22Rv1 (cell line): ENCODE data around the gene SMPDL3B.

Source experiments
- H3K27ac ChIP-seq: fragments of 450-650 bp; 2 replicates; pipeline ENCODE4 v1.5.1; 2017
- ZFX ChIP-seq: fragments of 450-650 bp; IDR thresholded peaks from 2 replicates; pipeline ENCODE4 v1.6.1; 2017; ENCODE audit warnings: antibody characterized with exemption, borderline replicate concordance
- TF ChIP-seq, protein P1 (sequence below): fragments of 450-650 bp; IDR thresholded peaks from 2 replicates; pipeline ENCODE4 v1.5.1; 2017; ENCODE audit warnings: mild to moderate bottlenecking

SMPDL3B gene

DNA sequence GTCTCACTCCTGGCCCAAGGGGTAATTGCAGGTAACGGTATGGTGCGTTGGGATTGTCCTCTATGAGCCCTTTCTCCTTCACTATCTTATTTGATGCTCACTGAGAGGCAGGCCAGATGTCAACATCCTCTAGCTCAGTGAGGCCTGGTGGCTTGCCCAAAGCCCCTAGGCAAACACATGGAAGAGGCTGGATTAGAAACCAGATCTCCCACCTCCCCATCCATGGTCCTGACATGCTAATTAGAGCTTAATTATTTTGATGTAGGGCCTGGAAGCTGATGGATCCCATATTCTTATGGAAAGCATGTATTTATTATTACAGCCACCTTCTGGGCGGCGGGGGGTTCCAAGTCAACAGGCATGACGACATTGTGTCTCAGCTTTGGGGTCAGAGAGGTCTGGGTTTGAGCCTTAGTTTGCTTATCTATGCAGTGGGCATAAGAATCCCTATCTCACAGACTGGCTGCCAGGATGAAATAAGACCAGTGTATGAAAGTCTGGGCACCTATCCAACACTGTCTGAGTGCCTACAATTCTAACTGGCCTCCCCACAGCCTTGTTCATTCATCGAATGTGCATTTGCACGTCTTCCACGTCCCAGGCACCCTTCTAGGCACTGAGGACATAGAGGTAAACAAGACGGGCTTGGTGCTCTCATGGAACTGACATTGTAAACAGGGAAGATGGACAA is 6.2 kb downstream of the SMPDL3B start:
- TF ChIP-seq, protein P1, sequence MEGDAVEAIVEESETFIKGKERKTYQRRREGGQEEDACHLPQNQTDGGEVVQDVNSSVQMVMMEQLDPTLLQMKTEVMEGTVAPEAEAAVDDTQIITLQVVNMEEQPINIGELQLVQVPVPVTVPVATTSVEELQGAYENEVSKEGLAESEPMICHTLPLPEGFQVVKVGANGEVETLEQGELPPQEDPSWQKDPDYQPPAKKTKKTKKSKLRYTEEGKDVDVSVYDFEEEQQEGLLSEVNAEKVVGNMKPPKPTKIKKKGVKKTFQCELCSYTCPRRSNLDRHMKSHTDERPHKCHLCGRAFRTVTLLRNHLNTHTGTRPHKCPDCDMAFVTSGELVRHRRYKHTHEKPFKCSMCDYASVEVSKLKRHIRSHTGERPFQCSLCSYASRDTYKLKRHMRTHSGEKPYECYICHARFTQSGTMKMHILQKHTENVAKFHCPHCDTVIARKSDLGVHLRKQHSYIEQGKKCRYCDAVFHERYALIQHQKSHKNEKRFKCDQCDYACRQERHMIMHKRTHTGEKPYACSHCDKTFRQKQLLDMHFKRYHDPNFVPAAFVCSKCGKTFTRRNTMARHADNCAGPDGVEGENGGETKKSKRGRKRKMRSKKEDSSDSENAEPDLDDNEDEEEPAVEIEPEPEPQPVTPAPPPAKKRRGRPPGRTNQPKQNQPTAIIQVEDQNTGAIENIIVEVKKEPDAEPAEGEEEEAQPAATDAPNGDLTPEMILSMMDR = no peak
- TF ChIP-seq ZFX = no peak
- H3K27ac ChIP-seq = no peak overlapping the region

DNA sequence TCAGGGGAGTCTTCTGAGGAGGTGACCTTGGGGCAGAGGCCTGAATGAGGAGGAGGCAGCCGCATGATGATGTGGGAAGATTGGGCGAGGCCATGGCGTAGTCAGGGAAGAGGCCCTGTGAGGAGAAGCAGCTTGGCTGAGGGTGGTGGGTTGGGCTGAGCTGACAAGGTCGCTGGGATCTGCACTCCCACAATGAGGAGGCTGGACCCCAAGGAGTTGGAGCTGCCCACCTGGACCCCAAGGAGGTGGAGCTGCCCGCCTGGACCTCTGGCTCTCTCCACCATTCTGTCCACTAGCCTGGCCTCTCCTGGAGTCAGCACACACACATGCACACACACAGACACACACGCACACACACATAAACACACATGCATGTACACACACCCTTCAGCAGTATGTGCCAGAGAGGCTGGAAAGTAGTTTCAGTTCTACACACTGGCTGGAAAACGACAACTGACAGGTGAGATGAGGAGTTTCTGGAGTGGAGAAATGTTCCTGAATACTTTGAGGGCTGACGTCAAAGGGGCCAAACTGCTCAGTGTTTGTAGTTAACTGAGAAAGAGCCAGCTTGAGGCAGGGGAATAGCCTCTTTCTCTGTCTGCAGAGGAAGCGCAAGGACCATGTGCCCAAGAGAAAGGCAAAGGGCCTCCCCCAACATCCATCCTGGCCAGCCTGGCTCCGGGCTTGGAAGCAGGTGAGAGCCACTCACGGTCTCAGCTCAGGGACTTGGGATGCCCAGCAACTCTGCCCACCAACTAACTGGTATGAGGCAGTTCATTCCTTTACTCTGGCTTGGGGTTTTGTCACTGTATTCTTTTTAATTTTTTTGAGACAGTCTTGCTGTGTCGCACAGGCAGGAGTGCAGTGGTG is 7.1 kb downstream of the SMPDL3B start:
- H3K27ac ChIP-seq = no peak overlapping the region
- no peak for TF ChIP-seq ZFX
- TF ChIP-seq, protein P1 = no peak

DNA sequence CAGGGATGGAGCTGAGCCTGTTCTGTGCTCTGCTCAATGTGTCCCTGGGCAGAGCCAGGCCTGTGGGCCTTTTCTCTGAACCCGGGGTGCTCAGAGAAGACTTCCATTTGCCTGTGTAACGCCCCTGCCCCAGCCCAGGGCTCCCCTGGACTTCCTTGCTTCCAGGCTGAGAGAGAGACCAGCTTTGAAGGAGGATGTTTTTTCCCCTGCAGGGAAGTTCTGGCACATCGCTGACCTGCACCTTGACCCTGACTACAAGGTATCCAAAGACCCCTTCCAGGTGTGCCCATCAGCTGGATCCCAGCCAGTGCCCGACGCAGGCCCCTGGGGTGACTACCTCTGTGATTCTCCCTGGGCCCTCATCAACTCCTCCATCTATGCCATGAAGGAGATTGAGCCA is 10.2 kb downstream of the SMPDL3B start:
- TF ChIP-seq, protein P1 = no peak
- TF ChIP-seq ZFX = no peak
- H3K27ac ChIP-seq = no peak overlapping the region

DNA sequence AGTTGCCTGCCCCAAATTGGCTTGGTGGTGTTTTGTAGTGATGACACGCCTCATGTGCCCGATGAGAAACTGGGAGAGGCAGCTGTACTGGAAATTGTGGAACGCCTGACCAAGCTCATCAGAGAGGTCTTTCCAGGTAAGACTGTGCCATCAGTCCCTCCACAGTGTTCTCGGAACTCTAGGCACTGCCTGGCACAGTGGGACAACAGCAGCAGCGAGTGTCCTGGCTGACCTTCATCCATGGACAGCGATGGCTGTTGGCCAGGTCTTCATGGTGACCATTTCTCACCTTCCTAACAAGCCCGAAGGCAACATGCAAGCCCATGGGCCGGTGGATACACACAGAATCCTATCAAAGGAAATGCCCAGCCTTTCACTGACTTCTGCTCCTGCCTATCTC is 14.2 kb downstream of the SMPDL3B start:
- H3K27ac ChIP-seq = no peak overlapping the region
- TF ChIP-seq, protein P1 = no peak
- TF ChIP-seq ZFX = no peak

DNA sequence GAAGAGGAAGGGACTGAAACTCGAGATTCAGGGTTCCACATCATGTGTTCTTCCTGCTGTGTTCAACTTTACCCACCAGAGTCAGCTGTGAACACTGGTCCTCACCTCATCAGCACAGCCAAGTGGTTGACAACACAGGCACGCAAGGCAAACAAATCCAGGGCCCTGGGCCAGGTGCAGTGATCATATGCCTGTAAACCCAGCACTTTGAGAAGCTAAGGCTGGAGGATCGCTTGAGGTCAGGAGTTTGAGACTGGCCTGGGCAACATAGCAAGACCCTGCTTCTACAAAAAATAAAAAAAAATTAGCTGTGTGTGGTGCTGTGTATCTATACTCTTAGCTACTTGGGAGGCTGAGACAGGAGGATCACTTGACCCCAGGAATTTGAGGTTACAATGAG is 16.6 kb downstream of the SMPDL3B start:
- no peak for TF ChIP-seq ZFX
- TF ChIP-seq, protein P1 = no peak
- H3K27ac ChIP-seq = no peak overlapping the region

DNA sequence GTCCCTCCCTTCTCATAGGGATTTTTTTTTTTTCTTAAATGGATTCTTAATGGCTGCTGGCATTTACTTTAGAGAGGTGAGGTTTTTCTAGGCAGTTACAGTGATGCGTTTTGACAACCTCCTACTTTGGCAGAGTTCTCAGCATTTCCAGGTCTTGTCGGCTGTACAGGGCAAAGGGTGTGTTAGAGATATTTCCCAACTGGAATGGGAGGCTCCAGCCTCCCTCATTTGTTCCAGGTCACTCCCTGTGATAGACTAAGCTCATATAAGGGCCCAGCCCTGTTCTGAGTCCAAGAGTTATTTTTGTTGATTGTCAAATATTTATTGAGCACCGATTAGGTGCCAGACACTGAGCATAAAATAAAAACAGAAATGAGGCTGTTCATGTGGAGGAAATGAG is 17.3 kb downstream of the SMPDL3B start:
- H3K27ac ChIP-seq = no peak overlapping the region
- no peak for TF ChIP-seq ZFX
- TF ChIP-seq, protein P1 = no peak

DNA sequence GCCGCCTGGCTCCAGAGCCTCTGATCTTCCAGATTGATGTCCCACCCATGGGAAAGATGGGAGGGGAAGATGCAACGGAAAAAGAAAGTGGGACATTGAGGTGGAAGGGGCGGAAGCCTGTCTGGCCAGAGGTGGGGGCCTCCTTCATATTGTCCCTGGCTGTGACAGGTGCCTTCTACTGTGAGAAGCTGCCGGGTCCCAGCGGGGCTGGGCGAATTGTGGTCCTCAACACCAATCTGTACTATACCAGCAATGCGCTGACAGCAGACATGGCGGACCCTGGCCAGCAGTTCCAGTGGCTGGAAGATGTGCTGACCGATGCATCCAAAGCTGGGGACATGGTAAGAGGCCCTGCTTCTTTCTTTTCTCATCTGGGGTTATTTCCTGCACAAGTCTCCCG is 19.4 kb downstream of the SMPDL3B start:
- no peak overlapping the region for H3K27ac ChIP-seq
- TF ChIP-seq, protein P1 = no peak
- TF ChIP-seq ZFX = no peak
